ENCODE results near the gene XYLT2. TPM values are rescaled to one million over a fixed set of nuclear protein-coding genes. Genes with fewer than 3 reads are reported as not detected.
A peak's percentile ranks its signal among the peaks of the same experiment; 100 is the strongest.

Gene XYLT2
- total and polyA plus RNA-seq, 2 donors (not counting 3 experiments of a cell fraction or from before 2014, with no cell fraction given), result 19.1 to 26.6 TPM

- Histone ChIP-seq H3K4me1 (ENCODE audit: control insufficient read depth, extremely low read depth, insufficient read depth, low read length) (peaks cover 15% of the 10 kb centered on the region), H3K4me3 (replicated peaks in 1 of 3; ENCODE audit: insufficient read depth in 1 of 3, low read depth in 1 of 3, low read length in 3 of 3) (peak overlapping the region; percentile 80 to 100 (median 91)), H2AFZ (ENCODE audit: low read depth, low read length) (peak overlapping the region; percentile 87), H4K20me1 (replicated peaks; ENCODE audit: control insufficient read depth, extremely low read depth, insufficient read depth, low read length) (no peaks in the 10 kb centered on the region), H3K9ac (replicated peaks; ENCODE audit: extremely low read depth, insufficient read depth, low read length) (peak overlapping the region; percentile 87), H3K9me1 (replicated peaks; ENCODE audit: control insufficient read depth, extremely low read depth, insufficient read depth, low read length) (no peaks in the 10 kb centered on the region), H3K79me2 (ENCODE audit: control insufficient read depth, insufficient read depth, low read length) (peaks cover 17% of the 10 kb centered on the region), H3K27ac (ENCODE audit: insufficient read depth, low read depth, low read length) (peak overlapping the region; percentile 89), H3K4me2 (ENCODE audit: insufficient read depth, low read length) (peak overlapping the region; percentile 85), H3K9me3 (replicated peaks; ENCODE audit: control insufficient read depth, insufficient read depth, low read length) (no peaks in the 10 kb centered on the region), H3K27me3 (ENCODE audit: control insufficient read depth in 2 of 2, insufficient read depth in 2 of 2, low read length in 2 of 2) (no peaks in the 10 kb centered on the region), H3K36me3 (ENCODE audit: control insufficient read depth in 2 of 2, extremely low read depth in 1 of 2, insufficient read depth in 2 of 2, low read length in 2 of 2) (peaks cover 3 to 18% of the 10 kb centered on the region in 2 experiments)
- intact Hi-C loops (cut with micrococcal nuclease) (loop anchor here (1.0 kb wide), 1 partner anchor 10 kb away; no protein-coding TSS in a partner anchor), dilution Hi-C loops (cut with MboI; ENCODE audit: extremely low pct_ligation_motif_present, low sequenced_read_pairs) (no loop called here)
- TF ChIP-seq POLR2A (IDR thresholded peaks at IDR 0.05; ENCODE audit: low read depth, low read length) (no peak), MAX (IDR thresholded peaks at IDR 0.05; ENCODE audit: insufficient read depth, insufficient read length) (no peak), CTCF (IDR thresholded peaks at IDR 0.05; ENCODE audit: extremely low read depth in 1 of 2, insufficient read depth in 1 of 2, low read depth in 1 of 2, low read length in 2 of 2) (no peak), MYC (IDR thresholded peaks at IDR 0.05; ENCODE audit: low read depth, low read length) (no peak), EZH2 (IDR thresholded peaks at IDR 0.05; ENCODE audit: borderline replicate concordance, low read depth, low read length, severe bottlenecking) (no peak), POLR2AphosphoS5 (IDR thresholded peaks at IDR 0.05; ENCODE audit: insufficient read depth, low read depth, low read length) (no peak), GATA2 (IDR thresholded peaks at IDR 0.05; ENCODE audit: insufficient read depth, insufficient read length, low read depth, low read length) (no peak), JUN (IDR thresholded peaks at IDR 0.05; ENCODE audit: borderline replicate concordance, insufficient read depth, insufficient read length, low read depth) (no peak), FOS (IDR thresholded peaks at IDR 0.05; ENCODE audit: borderline replicate concordance, insufficient read depth, low read length) (no peak)
- ChIA-PET POLR2A (no interaction called here), CTCF (interaction anchor here (1.0 kb wide), 1 partner anchor 10 kb away, joined by 3 read pairs; no protein-coding TSS in a partner anchor)
- FAIRE-seq (no peak), DNase-seq (ENCODE audit: low read depth, low spot score) (no peak)
- no TSS peak for BruUV-seq (replicated peaks)
Measured at GRCh38 chr17:50372222-50372757, 26.4 kb downstream of the XYLT2 start.
